GM12891 (cell line): ENCODE results near the gene NTNG1.

Experiments
- PAX5 ChIP-seq: IDR thresholded peaks from 2 replicates; pipeline ENCODE4 v1.6.1; 2011; ENCODE audit warnings: low read length, moderate library complexity, mild to moderate bottlenecking; ENCODE audit not compliant: insufficient read depth, severe bottlenecking
- POLR2A ChIP-seq: IDR thresholded peaks from 2 replicates; pipeline ENCODE4 v1.6.1; 2011; ENCODE audit warnings: low read depth, low read length, control low read depth
- POLR2AphosphoS5 ChIP-seq: IDR thresholded peaks from 2 replicates; pipeline ENCODE4 v1.6.1; 2011; ENCODE audit warnings: low read depth, low read length, control low read depth
- POU2F2 ChIP-seq: IDR thresholded peaks from 2 replicates; pipeline ENCODE4 v1.6.1; 2011; ENCODE audit warnings: low read depth, mild to moderate bottlenecking, control low read depth, low read length, moderate library complexity
- SPI1 ChIP-seq: IDR thresholded peaks from 2 replicates; pipeline ENCODE4 v1.6.1; 2011; ENCODE audit warnings: low read depth, low read length, control low read depth
- TAF1 ChIP-seq: IDR thresholded peaks from 2 replicates; pipeline ENCODE4 v1.6.1; 2011; ENCODE audit warnings: low read depth, low read length, control low read depth

DNA sequence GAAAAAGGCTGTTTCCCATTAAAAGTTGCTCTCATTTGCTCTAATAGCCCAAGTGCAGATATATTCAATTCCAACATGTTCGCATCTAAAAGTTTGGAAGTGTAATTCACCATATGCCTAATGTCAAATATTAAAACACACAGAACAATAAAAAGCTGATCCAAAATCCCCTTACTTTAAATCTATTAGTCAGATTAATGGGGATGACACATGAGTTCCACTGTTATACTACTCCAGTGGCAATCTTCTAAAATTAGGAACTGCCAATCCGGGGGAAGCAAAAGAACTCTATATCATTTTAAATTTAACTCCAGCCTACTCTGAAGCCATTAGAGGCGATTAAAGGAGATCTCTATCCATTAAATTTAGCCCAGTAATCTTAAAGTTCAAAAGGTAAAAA, 317.1 kb downstream of the NTNG1 start:
- TF ChIP-seq TAF1 (no peak), POLR2AphosphoS5 (no peak), PAX5 (no peak), POLR2A (no peak), SPI1 (no peak), POU2F2 (no peak)
